ENCODE results near the gene KIAA1191.
"Not testable (repeated sequence)": the region's sequence is repeated elsewhere in the genome, so short reads cannot be mapped to it uniquely, and the experiment has no call there.

DNA sequence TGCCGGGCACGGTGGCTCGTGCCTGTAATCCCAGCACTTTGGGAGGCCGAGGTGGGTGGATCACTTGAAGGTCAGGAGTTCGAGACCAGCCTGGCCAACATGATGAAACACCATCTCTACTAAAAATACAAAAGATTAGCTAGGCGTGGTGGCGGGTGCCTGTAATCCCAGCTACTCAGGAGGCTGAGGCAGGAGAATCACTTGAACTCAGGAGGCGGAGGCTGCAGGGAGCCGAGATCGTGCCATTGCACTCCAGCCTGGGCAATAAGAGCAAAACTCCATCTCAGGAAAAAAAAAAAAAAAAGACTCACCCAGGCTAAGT lies 46.6 kb upstream of the KIAA1191 start:
- not testable (repeated sequence) for TF ChIP-seq PRDM15 (CRISPR knock-in tag; IDR thresholded peaks at IDR 0.05); JUN (CRISPR knock-in tag; IDR thresholded peaks at IDR 0.05); CTCF (IDR thresholded peaks at IDR 0.05); CBFB (CRISPR knock-in tag; IDR thresholded peaks at IDR 0.05; ENCODE audit: low read depth); ELF4 (CRISPR knock-in tag; IDR thresholded peaks at IDR 0.05; ENCODE audit: low read depth); FOXK1 (CRISPR knock-in tag; IDR thresholded peaks at IDR 0.05); FOXP1 (CRISPR knock-in tag; IDR thresholded peaks at IDR 0.05; ENCODE audit: borderline replicate concordance); USF2 (CRISPR knock-in tag; IDR thresholded peaks at IDR 0.05)
- TF ChIP-seq, protein P1, sequence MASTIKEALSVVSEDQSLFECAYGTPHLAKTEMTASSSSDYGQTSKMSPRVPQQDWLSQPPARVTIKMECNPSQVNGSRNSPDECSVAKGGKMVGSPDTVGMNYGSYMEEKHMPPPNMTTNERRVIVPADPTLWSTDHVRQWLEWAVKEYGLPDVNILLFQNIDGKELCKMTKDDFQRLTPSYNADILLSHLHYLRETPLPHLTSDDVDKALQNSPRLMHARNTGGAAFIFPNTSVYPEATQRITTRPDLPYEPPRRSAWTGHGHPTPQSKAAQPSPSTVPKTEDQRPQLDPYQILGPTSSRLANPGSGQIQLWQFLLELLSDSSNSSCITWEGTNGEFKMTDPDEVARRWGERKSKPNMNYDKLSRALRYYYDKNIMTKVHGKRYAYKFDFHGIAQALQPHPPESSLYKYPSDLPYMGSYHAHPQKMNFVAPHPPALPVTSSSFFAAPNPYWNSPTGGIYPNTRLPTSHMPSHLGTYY (CRISPR knock-in tag; IDR thresholded peaks at IDR 0.05): not testable (repeated sequence)
- TF ChIP-seq, protein P2, sequence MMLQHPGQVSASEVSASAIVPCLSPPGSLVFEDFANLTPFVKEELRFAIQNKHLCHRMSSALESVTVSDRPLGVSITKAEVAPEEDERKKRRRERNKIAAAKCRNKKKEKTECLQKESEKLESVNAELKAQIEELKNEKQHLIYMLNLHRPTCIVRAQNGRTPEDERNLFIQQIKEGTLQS (CRISPR knock-in tag; conservative IDR thresholded peaks at IDR 0.05): not testable (repeated sequence)

Measured in WTC11 (cell line).